GM19351 (cell line): ENCODE data around the gene SMARCB1.

ENCODE experiments used
- ATAC-seq: cut with Tn5 transposase; IDR thresholded peaks from one replicate; pipeline ENCODE4 v1.9.1; 2021; ENCODE audit warnings: mild to moderate bottlenecking, moderate library complexity; ENCODE audit not compliant: unreplicated experiment

Gene SMARCB1

DNA sequence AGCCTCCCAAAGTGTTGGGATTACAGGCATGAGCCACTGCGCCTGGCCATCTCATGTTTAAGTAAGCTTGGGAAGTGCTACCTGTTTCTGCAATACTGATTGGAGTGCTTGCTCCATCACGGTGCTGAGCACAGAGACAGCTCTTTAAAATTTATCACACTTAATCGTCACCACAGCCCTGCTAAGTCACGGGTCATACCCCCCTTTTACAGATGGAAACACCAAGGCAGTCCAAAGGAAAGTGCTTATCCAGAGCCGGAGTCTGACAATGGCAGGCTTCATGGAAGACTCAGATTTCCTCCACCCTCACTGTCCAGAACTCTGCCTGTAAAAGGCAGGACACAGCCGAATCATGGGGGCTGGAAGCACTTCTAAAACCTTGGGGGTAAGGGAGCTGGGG lies 26.7 kb upstream of the SMARCB1 start:
- ATAC-seq, result no peak

GRCh38 chr22:23762842-23763578 lies 23.8 kb upstream of the SMARCB1 start, which contains the start of gene C22orf15:
TSS of gene C22orf15 (plus strand) at chr22:23762990. CDS start at chr22:23763307, 317 bp downstream.
- no peak for ATAC-seq

DNA sequence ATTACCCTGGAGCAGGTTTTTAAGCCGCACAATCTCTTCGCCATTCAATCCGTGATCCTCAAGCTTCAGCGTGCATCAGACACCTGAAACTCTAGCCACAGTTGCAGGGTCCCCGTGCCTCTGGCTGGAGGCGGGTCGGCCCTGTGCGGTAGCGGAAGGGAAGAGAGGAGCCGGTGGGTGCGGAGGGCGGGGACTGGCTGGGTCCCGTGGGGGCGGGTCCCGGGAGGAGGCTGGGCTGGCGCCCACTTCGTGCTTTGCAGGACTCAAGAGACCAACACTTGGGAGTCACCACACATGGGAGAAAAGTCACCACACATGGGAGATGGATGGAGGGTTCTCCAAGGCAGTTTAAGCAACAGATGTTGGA lies 23.2 kb upstream of the SMARCB1 start:
- no peak for ATAC-seq

GRCh38 chr22:23763954-23764353 lies 22.8 kb upstream of the SMARCB1 start:
- no peak for ATAC-seq

DNA sequence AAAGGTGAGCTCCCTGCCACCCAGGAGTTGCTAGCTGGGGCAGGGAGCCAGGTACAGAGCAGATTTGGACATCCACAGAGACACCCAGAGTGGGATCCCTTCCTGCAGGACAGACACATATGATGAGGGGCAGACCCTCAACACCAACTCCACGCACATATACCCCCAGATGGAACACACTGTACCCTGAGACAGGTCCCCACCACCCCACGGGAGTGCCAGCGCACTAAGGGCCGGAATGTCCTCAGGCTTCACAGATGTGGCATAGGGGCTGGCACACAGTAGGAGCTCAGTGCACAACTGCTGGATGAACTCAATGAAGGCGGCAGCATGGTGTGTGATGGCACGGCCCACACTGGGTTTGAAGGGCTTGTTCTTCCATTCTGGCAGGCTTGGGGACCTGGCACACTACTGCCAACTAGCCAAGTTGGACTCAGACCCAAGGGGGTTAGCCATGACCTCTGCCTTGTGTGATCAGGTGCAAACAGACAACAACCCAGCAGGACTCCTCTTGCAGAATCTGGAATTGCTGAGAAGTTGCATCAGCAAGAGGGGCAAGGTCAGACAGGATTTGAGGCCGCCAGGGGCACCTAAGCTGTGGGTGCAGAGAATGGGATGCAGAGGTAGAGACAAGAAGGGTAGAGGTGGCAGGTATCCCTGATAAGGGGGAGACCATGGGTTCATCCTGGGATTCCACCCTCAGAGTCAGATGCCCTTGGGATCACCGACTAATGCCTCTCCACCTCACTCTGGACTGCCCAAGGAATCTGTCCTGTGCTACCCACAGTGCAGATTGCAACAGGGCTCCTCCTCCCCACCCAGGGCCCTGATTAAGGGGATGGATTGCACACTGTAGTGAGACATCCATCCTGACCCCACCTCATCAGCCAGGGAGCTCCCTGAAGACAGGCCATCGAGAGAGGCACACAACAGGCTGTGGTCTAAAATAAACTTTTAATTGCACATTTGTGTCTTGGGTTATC lies 21.6 kb upstream of the SMARCB1 start:
- ATAC-seq, result no peak

DNA sequence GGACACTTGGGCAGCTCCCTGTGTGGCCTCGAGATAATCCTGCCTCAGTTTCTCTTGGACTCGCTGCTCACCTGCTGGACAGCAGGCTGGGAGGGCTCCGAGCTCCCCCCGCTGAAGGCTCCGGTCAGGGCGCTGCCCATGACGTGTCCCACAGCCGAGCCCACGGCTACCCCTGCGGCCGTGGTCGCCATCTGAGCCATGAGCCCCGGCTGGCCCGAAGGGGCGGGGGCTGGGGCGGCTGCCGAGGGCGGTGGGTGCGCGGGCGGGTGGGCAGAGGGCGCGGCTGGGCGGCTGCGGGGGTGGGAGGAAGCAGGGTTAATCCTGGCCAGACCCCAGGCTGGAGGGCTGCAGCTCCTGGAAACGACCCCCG lies 19.5 kb upstream of the SMARCB1 start:
- no peak for ATAC-seq

DNA sequence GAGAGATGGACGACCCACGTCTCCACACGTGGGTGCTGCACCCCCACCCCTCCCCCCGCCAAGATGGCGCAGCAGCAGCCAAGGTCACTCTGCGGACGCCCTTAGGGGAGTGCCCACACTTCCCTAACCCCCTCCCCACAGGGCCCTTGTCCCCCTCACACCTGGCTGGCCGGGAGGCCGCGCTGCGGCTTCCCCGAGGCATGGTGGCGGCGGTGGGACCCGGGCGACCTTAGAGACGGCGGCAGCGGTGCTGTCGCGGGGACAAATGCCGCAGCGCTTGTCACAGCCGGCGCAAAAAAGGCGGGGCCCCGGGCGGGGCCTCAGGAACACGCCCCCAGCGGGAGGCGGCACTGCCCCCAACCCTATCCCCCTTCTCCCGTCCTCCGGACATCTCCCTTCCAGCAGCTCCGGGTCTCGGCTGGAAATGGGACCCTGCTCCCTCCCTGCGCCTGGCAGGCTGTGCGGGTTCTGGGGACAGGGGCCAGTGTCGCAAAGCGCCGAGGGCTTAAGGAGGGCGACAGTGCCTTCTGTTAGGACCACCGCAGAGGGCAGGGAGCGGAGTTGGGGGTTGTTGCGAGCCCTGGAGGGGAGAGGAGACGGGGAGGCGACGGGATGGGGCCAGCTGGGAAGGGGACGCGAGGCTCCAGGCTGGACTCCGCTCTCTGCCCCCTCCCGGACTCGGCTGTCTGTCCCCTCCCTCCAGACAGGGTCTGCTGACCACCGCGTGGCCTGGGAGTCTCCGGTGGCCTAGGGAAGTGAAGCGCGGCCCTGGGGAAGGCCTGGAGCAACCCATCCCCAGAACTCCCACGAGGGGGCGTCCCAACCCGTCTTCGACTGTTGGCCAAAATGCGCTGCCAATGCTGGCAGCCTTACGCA lies 18.9 kb upstream of the SMARCB1 start, which contains the start of gene CHCHD10:
TSS of gene CHCHD10 (minus strand) at position 300 of the 876 bp plus-strand sequence. CDS start at position 202, 98 bp downstream.
- ATAC-seq, result peak; percentile 60

GRCh38 chr22:23769321-23769965 lies 17.3 kb upstream of the SMARCB1 start:
- no peak for ATAC-seq

DNA sequence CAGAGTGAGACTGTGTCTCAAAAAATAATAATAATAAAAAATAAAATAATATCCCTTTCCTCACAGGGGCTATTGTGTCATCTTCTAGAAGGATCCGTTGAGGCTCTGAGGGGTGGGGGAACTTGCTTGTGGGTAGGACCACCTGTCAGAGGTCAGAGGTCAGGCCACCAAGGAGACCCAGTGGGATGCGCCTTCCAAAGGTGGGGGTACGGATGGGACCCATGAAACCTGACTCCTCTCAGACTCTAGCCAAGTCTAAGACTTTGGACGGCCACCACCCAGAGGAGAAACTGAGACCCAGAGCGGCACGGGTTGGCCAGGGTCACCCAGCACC lies 14.5 kb upstream of the SMARCB1 start:
- no peak for ATAC-seq

GRCh38 chr22:23772649-23773473 lies 13.9 kb upstream of the SMARCB1 start, which contains the start of gene MMP11:
TSS of gene MMP11 (plus strand) at chr22:23772849. CDS start at chr22:23772871, 22 bp downstream.
- ATAC-seq, result no peak

- ATAC-seq, result no peak
Observed at GRCh38 chr22:23773483-23774113, 13.2 kb upstream of the SMARCB1 start.

DNA sequence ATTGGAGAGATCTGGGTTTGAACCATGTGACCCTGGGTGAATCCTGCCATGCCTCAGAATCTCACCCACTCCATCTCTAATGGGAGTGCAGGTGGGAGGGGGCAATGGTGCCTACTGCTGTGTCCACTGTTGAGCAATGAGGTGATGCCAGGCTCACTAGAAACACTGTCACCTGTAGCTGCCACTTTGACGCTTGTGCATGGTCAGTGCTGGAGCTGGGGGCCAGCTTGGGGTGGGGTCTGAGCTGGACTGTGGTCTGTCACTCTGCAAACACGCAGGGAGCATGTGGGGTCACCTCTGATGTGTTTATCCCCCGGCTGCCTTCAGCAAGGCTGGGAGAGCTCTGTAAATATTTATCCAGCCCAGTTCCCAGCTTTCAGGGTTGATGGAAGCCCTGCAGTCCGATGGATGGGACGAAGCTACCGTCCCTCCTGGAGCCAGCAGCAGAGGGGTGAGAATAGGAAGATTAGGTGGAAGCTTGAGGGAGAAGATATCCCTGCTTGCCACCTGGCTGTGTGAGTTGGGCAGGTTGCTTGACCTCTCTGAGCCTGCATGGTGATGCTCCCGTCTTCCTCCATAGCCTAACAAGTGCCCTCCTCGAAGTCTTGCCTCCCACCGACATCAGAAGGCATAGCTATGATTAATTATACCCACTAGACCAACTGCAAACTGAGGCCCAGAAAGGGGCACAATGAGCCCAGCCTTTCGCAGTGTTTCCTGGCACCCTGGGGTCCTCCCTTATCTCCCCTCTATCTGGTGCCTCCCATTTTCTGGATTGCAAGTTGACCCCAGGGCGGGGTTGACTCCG lies 12.4 kb upstream of the SMARCB1 start:
- ATAC-seq, result no peak

DNA sequence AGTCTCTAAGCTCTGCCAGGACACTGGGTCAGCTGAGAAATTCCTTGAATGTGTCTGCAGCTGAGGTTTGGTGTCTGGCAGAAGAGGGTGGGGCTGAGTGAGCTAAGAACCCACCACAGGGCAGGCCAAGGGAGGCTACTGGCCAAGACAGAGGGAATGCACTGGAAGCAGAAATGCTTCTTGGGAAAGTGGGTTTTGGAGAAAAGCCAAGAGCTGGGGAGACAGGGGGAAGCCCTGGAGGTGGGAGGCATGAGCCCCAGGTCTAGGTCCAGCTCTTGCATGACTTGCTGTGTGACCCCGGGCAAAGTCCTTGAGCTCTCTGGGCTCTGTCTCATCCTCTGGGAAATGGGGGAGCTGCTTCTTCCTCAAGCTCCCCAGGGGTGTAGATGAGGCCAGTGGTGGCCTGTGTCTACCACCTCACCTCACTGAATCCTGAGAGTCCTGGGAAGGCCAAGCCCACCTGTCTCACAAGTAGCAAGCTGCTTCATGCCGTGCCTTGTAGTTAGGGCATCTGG lies 11.8 kb upstream of the SMARCB1 start:
- ATAC-seq, result no peak

- no peak for ATAC-seq
Observed at GRCh38 chr22:23775779-23776375, 10.9 kb upstream of the SMARCB1 start.

DNA sequence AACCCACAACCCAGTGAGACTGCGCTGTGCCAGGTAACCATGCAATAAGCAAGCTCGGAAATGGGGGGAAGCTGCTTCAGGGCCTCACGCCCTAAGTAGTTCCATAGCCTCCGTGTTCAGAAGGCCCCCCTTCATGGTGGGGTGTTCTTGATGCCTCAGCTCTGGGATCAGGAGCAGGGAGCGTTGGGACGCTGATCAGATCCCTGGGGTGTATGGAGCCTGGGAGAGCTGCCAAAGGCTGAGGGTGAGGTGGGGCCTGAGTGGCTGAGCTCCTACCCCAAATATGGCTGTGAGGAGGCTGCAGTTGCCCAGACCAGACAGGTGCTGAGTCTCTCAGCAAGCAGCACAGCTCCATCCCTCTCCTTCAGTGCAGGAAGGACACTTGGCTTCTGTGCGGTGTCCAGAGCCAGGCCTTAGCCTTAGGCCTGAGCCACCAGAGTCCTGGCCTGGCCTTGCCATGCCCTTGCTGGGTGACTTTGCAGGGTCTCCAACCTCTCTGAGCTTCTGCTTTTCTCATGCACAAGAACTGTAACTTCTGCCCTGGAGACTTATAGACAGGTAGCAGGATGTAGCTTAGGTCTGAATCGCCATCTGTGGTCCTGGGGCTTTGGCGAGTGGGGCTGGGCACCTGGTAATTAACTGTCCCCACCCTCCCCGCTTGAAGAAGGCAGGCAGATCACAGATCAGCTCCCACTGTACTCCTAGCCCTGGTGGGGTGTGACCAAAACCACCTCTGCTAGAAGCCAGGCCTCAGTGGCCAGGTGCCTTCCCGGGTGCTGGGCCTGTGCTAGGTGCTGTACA lies 8.8 kb upstream of the SMARCB1 start:
- no peak for ATAC-seq

- ATAC-seq, result no peak
Observed at GRCh38 chr22:23778577-23778900, 8.2 kb upstream of the SMARCB1 start.

DNA sequence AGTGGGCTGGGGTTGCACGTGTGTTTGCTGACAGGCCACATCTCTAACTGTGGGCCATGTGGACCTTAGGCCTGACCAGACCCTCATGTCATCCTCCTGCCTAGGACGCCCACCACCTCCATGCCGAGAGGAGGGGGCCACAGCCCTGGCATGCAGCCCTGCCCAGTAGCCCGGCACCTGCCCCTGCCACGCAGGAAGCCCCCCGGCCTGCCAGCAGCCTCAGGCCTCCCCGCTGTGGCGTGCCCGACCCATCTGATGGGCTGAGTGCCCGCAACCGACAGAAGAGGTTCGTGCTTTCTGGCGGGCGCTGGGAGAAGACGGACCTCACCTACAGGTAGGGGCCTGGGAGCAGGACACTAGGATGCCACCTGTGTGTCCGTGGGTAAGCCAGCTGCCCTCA lies 7.7 kb upstream of the SMARCB1 start:
- ATAC-seq, result no peak
